Fibroblast of villous mesenchyme (primary cell): ENCODE results near the gene GPR150. TPM values are rescaled to one million over a fixed set of nuclear protein-coding genes. Genes with fewer than 3 reads are reported as not detected.

Experiments
- DNase-seq: peaks from one replicate; pipeline ENCODE4 v3.0.0-alpha.2; 2010; ENCODE audit warnings: low read depth
- H3K4me3 ChIP-seq: 2 replicates; pipeline ENCODE4 v1.5.1; 2011; ENCODE audit warnings: low read depth, mild to moderate bottlenecking, low read length
- total RNA-seq: library from RNA; depleted of rRNA; stranded (reverse); fragments of >200 nt; gene quantifications from 2 replicates; pipeline ENCODE4 v1.2.3, GENCODE V29; 2012
- TF ChIP-seq, protein P1 (sequence below): IDR thresholded peaks from 2 replicates; pipeline ENCODE4 v1.5.1; 2012; ENCODE audit warnings: low read depth, mild to moderate bottlenecking, low read length; ENCODE audit not compliant: insufficient read depth

The GPR150 gene
- total RNA-seq, 1 donor = 0.43 TPM

DNA sequence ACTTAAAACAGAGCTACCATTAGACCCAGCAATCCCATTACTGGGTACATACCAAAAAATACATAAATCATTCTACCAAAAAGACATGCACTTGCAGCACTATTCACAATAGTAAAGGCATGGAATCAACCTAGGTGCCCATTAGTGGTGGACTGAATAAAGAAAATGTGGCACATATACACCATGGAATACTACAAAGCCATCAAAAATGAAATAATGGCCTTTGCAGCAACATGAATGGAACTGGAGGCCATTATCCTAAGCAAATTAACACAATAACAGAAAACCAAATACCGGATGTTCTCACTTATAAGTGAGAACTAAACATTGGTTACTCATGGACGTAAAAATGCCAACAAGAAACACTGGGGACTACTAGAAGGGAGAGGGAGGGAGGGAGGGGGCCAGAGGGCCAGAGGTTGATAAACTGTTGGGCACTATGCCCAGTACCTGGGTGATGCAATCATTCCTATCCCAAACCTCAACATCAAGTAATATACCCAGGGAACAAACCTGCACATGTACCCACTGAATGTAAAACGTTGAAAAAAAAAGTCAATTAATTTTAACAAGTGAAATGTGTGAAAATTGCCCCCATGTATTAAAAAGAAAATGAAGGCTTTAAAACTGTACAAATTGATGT, 24.5 kb upstream of the GPR150 start:
- DNase-seq = no peak
- TF ChIP-seq, protein P1, sequence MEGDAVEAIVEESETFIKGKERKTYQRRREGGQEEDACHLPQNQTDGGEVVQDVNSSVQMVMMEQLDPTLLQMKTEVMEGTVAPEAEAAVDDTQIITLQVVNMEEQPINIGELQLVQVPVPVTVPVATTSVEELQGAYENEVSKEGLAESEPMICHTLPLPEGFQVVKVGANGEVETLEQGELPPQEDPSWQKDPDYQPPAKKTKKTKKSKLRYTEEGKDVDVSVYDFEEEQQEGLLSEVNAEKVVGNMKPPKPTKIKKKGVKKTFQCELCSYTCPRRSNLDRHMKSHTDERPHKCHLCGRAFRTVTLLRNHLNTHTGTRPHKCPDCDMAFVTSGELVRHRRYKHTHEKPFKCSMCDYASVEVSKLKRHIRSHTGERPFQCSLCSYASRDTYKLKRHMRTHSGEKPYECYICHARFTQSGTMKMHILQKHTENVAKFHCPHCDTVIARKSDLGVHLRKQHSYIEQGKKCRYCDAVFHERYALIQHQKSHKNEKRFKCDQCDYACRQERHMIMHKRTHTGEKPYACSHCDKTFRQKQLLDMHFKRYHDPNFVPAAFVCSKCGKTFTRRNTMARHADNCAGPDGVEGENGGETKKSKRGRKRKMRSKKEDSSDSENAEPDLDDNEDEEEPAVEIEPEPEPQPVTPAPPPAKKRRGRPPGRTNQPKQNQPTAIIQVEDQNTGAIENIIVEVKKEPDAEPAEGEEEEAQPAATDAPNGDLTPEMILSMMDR = no peak
- H3K4me3 ChIP-seq = no peak overlapping the region

DNA sequence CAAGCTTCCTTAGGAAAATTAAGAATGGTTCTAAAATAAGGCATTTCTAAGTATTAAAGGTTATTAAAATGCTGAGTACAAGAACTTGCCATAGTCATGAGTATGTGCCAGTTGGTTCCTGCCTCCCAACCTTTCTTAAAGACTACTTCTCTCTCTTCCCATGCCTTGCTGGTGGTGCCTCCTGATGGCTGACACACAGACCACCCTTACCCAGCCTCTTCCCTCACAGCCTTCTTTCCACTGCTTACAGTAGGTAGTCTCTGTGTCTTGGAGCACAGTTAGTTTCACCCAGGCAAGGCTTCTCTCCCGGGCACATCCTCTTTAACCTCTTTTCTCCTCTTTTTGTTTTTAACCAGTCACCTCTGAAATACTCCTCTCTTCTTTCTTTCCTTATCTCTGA, 20.6 kb upstream of the GPR150 start:
- no peak overlapping the region for H3K4me3 ChIP-seq
- DNase-seq = no peak
- TF ChIP-seq, protein P1 = no peak

- no peak overlapping the region for H3K4me3 ChIP-seq
- TF ChIP-seq, protein P1 = no peak
- DNase-seq = no peak
These were observed 19.3 kb upstream of the GPR150 start for GRCh38 chr5:95600557-95600956.

DNA sequence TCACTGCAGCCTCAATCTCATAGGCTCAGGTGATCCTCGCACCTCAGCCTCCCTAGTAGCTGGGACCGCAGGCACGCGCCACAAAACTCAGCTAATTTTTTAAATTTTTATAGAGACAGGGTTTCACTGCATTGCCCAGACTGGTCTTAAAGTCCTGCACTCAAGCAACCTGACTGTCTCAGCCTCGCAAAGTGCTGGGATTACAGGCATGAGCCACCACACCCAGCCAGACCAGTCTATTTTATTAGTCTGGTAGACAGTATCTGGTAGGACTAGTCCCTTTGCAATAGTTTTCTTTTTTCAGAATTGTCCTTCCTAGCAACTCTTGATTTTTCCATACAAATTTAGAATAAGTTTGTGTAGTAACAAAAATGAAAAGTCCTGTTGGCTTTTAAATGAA, 14.1 kb upstream of the GPR150 start:
- H3K4me3 ChIP-seq = no peak overlapping the region
- DNase-seq = no peak
- TF ChIP-seq, protein P1 = no peak

- DNase-seq = no peak
- H3K4me3 ChIP-seq = no peak overlapping the region
- TF ChIP-seq, protein P1 = no peak
These were observed 13.5 kb upstream of the GPR150 start for GRCh38 chr5:95606419-95606818.

GRCh38 chr5:95609711-95610110, 10.2 kb upstream of the GPR150 start:
- TF ChIP-seq, protein P1 = no peak
- peak; percentile 81 for DNase-seq
- H3K4me3 ChIP-seq = no peak overlapping the region

DNA sequence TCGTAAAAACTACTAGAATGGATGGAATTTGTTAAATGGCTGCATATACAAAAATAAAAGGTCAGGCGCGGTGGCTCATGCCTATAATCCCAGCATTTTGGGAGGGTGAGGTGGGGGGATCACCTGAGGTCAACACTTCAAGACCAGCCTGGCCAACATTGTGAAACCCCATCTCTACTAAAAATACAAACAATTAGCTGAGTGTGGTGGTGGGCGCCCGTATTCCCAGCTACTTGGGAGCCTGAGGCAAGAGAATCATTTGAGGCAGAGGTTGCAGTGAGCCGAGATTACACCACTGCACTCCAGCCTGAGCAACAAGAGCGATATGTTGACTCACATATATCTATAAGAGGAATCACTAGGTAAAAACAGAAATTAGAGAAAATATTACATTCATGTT, 9.3 kb upstream of the GPR150 start:
- DNase-seq = no peak
- TF ChIP-seq, protein P1 = no peak
- H3K4me3 ChIP-seq = no peak overlapping the region
